Type B pancreatic cell (in vitro differentiated cells): ENCODE results near the gene CHCT1. TPM values are rescaled to one million over a fixed set of nuclear protein-coding genes. Genes with fewer than 3 reads are reported as not detected.

Source experiments
- DNase-seq: peaks from one replicate; pipeline ENCODE4 v3.0.0; 2021; ENCODE audit warnings: mixed read lengths; ENCODE audit not compliant: unreplicated experiment; ENCODE audit errors: extremely low spot score
- H3K27ac Mint-ChIP-seq: 2 replicates; pipeline ENCODE4 v1.8.0; 2021; ENCODE audit warnings: mild to moderate bottlenecking, mixed read lengths
- H3K27me3 Mint-ChIP-seq: 2 replicates; pipeline ENCODE4 v1.8.0; 2021; ENCODE audit warnings: mixed read lengths
- H3K36me3 Mint-ChIP-seq: 2 replicates; pipeline ENCODE4 v1.8.0; 2021; ENCODE audit warnings: mixed read lengths
- H3K4me1 Mint-ChIP-seq: one replicate; pipeline ENCODE4 v1.8.0; 2021; ENCODE audit warnings: mixed read lengths; ENCODE audit not compliant: unreplicated experiment
- H3K4me3 Mint-ChIP-seq: 2 replicates; pipeline ENCODE4 v1.8.0; 2021; ENCODE audit warnings: mild to moderate bottlenecking, mixed read lengths
- H3K9me3 Mint-ChIP-seq: 2 replicates; pipeline ENCODE4 v1.8.0; 2021; ENCODE audit warnings: mixed read lengths
- CTCF ChIP-seq: fragments of 200-600 bp; sonication (generic); conservative IDR thresholded peaks from 2 replicates; pipeline ENCODE4 v1.5.0; 2021; ENCODE audit warnings: antibody characterized with exemption, mild to moderate bottlenecking
- total RNA-seq: library from RNA; stranded (reverse); gene quantifications from 2 replicates; pipeline ENCODE4 v1.2.1, GENCODE V29; 2021; ENCODE audit warnings: low replicate concordance

The CHCT1 gene
- total RNA-seq, 1 donor from 2014 or later: not detected

GRCh38 chr17:60391471-60392041 lies 30.7 kb upstream of the CHCT1 start:
- peak overlapping the region; percentile 99 for H3K27ac Mint-ChIP-seq
- no peaks in the 10 kb centered on the region for H3K36me3 Mint-ChIP-seq
- H3K4me3 Mint-ChIP-seq: peak overlapping the region; percentile 97
- no peaks in the 10 kb centered on the region for H3K27me3 Mint-ChIP-seq
- peaks cover 44% of the 10 kb centered on the region for H3K4me1 Mint-ChIP-seq
- no peaks in the 10 kb centered on the region for H3K9me3 Mint-ChIP-seq
- peak; percentile 81 for DNase-seq
- TF ChIP-seq CTCF: no peak

GRCh38 chr17:60392042-60392844 lies 30.0 kb upstream of the CHCT1 start, which contains the start of gene USP32:
TSS of gene USP32 (minus strand) at chr17:60392133. CDS start at chr17:60391939, 194 bp downstream.
- H3K4me1 Mint-ChIP-seq: peaks cover 39% of the 10 kb centered on the region
- peak; percentile 97 for DNase-seq
- H3K27ac Mint-ChIP-seq: peak within 1 kb of the TSS; percentile 99
- H3K36me3 Mint-ChIP-seq: no peaks in the 10 kb centered on the region
- peak; percentile 48 for TF ChIP-seq CTCF
- H3K27me3 Mint-ChIP-seq: no peaks in the 10 kb centered on the region
- H3K9me3 Mint-ChIP-seq: no peaks in the 10 kb centered on the region
- peak within 1 kb of the TSS; percentile 97 for H3K4me3 Mint-ChIP-seq

- Mint-ChIP-seq H3K4me1 (peaks cover 36% of the 10 kb centered on the region), H3K27ac (peak overlapping the region; percentile 99), H3K36me3 (no peaks in the 10 kb centered on the region), H3K4me3 (peak overlapping the region; percentile 97), H3K27me3 (no peaks in the 10 kb centered on the region), H3K9me3 (no peaks in the 10 kb centered on the region)
- TF ChIP-seq CTCF: no peak
- no peak for DNase-seq
Observed at GRCh38 chr17:60392845-60393702, 29.2 kb upstream of the CHCT1 start.

- Mint-ChIP-seq H3K36me3 (no peaks in the 10 kb centered on the region), H3K9me3 (no peaks in the 10 kb centered on the region), H3K4me3 (peak overlapping the region; percentile 54), H3K4me1 (peaks cover 27% of the 10 kb centered on the region), H3K27me3 (no peaks in the 10 kb centered on the region), H3K27ac (peak overlapping the region; percentile 80)
- DNase-seq: no peak
- TF ChIP-seq CTCF: no peak
Observed at GRCh38 chr17:60393840-60394723, 28.2 kb upstream of the CHCT1 start.
